WTC11 (cell line): Measurements from ENCODE around the gene HDAC10. TPM values are rescaled to one million over a fixed set of nuclear protein-coding genes. Genes with fewer than 3 reads are reported as not detected.

Source experiments
- ATAC-seq: fragments of 200-7000 bp; cut with Tn5 transposase; 2 replicates; pipeline ENCODE4 v1.10.0; 2021; ENCODE audit warnings: mild to moderate bottlenecking, moderate library complexity
- CTCF ChIA-PET: fragments of 300-600 bp; sonication (Branson Sonifier 250); formaldehyde crosslinking; loops from one replicate; lab custom pipeline; 2021; ENCODE audit warnings: antibody characterized with exemption; lab: Charles Lee
- POLR2A ChIA-PET: fragments of 350-600 bp; sonication (Branson Sonifier 250); formaldehyde crosslinking; loops from one replicate; lab custom pipeline; 2021; ENCODE audit warnings: antibody characterized with exemption; lab: Charles Lee
- DNase-seq: peaks from one replicate; pipeline ENCODE4 v3.0.0; 2021; ENCODE audit warnings: low spot score
- H3K27ac Mint-ChIP-seq: 2 replicates; pipeline ENCODE4 v1.8.0; 2021; ENCODE audit warnings: mixed read lengths
- H3K27me3 Mint-ChIP-seq: 2 replicates; pipeline ENCODE4 v1.8.0; 2021; ENCODE audit warnings: low read depth, mild to moderate bottlenecking, moderate library complexity, mixed read lengths
- H3K36me3 Mint-ChIP-seq: 2 replicates; pipeline ENCODE4 v1.8.0; 2021; ENCODE audit warnings: mixed read lengths
- H3K4me1 Mint-ChIP-seq: 2 replicates; pipeline ENCODE4 v1.8.0; 2022; ENCODE audit warnings: mixed read lengths
- H3K4me3 Mint-ChIP-seq: 2 replicates; pipeline ENCODE4 v1.8.0; 2021; ENCODE audit warnings: mild to moderate bottlenecking, moderate library complexity, mixed read lengths
- H3K9me3 Mint-ChIP-seq: 2 replicates; pipeline ENCODE4 v1.8.0; 2021; ENCODE audit warnings: mixed read lengths
- AR ChIP-seq: fragments of 250-450 bp; sonication (Bioruptor Pico); IDR thresholded peaks from 2 replicates; pipeline ENCODE4 v1.9.0; 2021; ENCODE audit warnings: mild to moderate bottlenecking
- ETV6 ChIP-seq: sonication (generic); formaldehyde crosslinking; IDR thresholded peaks from 2 replicates; pipeline ENCODE4 v1.8.1; 2022; ENCODE audit warnings: mild to moderate bottlenecking, missing genetic modification reagents
- FOXP1 ChIP-seq: sonication (generic); formaldehyde crosslinking; IDR thresholded peaks from 2 replicates; pipeline ENCODE4 v1.8.0; 2022; ENCODE audit warnings: missing genetic modification reagents, mild to moderate bottlenecking, moderate library complexity, borderline replicate concordance
- MAX ChIP-seq: sonication (generic); formaldehyde crosslinking; IDR thresholded peaks from 2 replicates; pipeline ENCODE4 v1.8.0; 2022; ENCODE audit warnings: mild to moderate bottlenecking, missing genetic modification reagents
- OVOL2 ChIP-seq: fragments of 250-450 bp; sonication (Bioruptor Pico); IDR thresholded peaks from 2 replicates; pipeline ENCODE4 v1.9.0; 2021; ENCODE audit warnings: mild to moderate bottlenecking, borderline replicate concordance
- SP1 ChIP-seq: sonication (generic); formaldehyde crosslinking; conservative IDR thresholded peaks from 2 replicates; pipeline ENCODE4 v1.8.1; 2022; ENCODE audit warnings: missing genetic modification reagents
- ZBTB21 ChIP-seq: sonication (generic); formaldehyde crosslinking; IDR thresholded peaks from 2 replicates; pipeline ENCODE4 v1.8.1; 2023; ENCODE audit warnings: mild to moderate bottlenecking, missing genetic modification reagents, borderline replicate concordance
- ZNF232 ChIP-seq: sonication (generic); formaldehyde crosslinking; IDR thresholded peaks from 2 replicates; pipeline ENCODE4 v1.8.0; 2022; ENCODE audit warnings: mild to moderate bottlenecking, missing genetic modification reagents
- ZNF263 ChIP-seq: sonication (generic); formaldehyde crosslinking; IDR thresholded peaks from 2 replicates; pipeline ENCODE4 v1.8.1; 2022; ENCODE audit warnings: low read depth, mild to moderate bottlenecking, moderate library complexity, missing genetic modification reagents
- ZNF423 ChIP-seq: fragments of 250-450 bp; sonication (Bioruptor Pico); IDR thresholded peaks from 2 replicates; pipeline ENCODE4 v2.1.2; 2022; ENCODE audit warnings: mild to moderate bottlenecking, moderate library complexity
- ZNF512 ChIP-seq: sonication (generic); formaldehyde crosslinking; IDR thresholded peaks from 2 replicates; pipeline ENCODE4 v1.8.1; 2022; ENCODE audit warnings: missing genetic modification reagents, borderline replicate concordance
- total RNA-seq: library from RNA; stranded (reverse); gene quantifications from 3 replicates; pipeline ENCODE4 v1.2.3, GENCODE V29; 2021
- TF ChIP-seq, protein P1 (sequence below): sonication (generic); formaldehyde crosslinking; IDR thresholded peaks from 2 replicates; pipeline ENCODE4 v1.8.0; 2023; ENCODE audit warnings: missing genetic modification reagents, mild to moderate bottlenecking, borderline replicate concordance
- TF ChIP-seq, protein P2 (sequence below): sonication (generic); formaldehyde crosslinking; IDR thresholded peaks from 2 replicates; pipeline ENCODE4 v1.8.1; 2022; ENCODE audit warnings: low read depth, mild to moderate bottlenecking, moderate library complexity, missing genetic modification reagents, borderline replicate concordance
- TF ChIP-seq, protein P3 (sequence below): fragments of 250-450 bp; sonication (Bioruptor Pico); IDR thresholded peaks from 2 replicates; pipeline ENCODE4 v1.9.0; 2021; ENCODE audit warnings: mild to moderate bottlenecking, borderline replicate concordance

The HDAC10 gene
- total RNA-seq, 1 experiment from 2014 or later, result 40.9 TPM

GRCh38 chr22:50226875-50227165 lies 24.2 kb downstream of the HDAC10 start (continued):
- TF ChIP-seq, protein P1, sequence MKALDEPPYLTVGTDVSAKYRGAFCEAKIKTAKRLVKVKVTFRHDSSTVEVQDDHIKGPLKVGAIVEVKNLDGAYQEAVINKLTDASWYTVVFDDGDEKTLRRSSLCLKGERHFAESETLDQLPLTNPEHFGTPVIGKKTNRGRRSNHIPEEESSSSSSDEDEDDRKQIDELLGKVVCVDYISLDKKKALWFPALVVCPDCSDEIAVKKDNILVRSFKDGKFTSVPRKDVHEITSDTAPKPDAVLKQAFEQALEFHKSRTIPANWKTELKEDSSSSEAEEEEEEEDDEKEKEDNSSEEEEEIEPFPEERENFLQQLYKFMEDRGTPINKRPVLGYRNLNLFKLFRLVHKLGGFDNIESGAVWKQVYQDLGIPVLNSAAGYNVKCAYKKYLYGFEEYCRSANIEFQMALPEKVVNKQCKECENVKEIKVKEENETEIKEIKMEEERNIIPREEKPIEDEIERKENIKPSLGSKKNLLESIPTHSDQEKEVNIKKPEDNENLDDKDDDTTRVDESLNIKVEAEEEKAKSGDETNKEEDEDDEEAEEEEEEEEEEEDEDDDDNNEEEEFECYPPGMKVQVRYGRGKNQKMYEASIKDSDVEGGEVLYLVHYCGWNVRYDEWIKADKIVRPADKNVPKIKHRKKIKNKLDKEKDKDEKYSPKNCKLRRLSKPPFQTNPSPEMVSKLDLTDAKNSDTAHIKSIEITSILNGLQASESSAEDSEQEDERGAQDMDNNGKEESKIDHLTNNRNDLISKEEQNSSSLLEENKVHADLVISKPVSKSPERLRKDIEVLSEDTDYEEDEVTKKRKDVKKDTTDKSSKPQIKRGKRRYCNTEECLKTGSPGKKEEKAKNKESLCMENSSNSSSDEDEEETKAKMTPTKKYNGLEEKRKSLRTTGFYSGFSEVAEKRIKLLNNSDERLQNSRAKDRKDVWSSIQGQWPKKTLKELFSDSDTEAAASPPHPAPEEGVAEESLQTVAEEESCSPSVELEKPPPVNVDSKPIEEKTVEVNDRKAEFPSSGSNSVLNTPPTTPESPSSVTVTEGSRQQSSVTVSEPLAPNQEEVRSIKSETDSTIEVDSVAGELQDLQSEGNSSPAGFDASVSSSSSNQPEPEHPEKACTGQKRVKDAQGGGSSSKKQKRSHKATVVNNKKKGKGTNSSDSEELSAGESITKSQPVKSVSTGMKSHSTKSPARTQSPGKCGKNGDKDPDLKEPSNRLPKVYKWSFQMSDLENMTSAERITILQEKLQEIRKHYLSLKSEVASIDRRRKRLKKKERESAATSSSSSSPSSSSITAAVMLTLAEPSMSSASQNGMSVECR, result no peak
- no peak for TF ChIP-seq OVOL2 (CRISPR knock-in tag)
- TF ChIP-seq ETV6 (CRISPR knock-in tag), result no peak
- TF ChIP-seq ZNF512 (CRISPR knock-in tag), result no peak
- no peak for TF ChIP-seq ZNF232
- no peak for TF ChIP-seq MAX (CRISPR knock-in tag)

DNA sequence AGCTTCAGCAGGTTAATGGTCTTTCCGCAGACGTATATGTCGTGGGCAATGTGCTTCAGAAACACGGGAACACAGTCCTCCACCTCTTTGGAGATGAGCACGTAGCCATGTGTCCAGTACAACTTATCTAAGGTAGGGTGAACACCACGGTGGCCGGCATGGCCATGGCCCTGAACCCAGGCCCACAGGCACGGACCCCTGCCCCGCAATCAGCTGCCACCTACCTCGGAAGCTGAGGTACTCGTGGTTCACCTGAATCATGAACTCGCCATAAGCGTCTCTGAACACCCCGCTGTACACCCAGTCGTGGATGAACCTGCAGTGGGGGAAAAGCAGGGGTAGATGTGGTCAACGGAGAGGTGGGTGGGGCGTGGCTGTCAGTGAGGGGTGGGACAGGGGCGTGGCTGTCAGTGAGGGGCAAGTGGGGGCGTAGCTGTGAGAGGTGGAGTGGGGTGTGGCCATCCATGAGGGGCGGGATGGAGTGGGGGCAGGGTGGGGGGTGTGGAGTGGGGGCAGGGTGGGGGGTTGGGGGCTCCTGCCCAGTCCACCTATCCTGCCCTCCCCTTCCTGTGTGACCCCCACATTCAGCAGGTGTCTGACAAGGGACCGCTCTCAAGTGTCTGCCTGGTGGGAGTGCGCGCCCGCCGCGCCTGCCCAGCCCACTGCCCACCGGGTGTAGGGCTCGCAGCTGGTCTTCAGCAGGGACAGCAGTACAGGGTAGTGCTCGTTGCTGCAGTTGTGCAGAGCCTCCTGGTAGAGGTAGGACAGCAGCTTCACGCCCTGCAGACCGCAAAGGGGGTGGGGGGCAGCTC lies 24.8 kb downstream of the HDAC10 start:
- Mint-ChIP-seq H3K27me3 (no peaks in the 10 kb centered on the region), H3K36me3 (peaks cover 19% of the 10 kb centered on the region), H3K9me3 (no peaks in the 10 kb centered on the region), H3K27ac (no peak overlapping the region), H3K4me1 (no peaks in the 10 kb centered on the region), H3K4me3 (no peak overlapping the region)
- DNase-seq (no peak), ATAC-seq (no peak)
- no peak for TF ChIP-seq SP1 (CRISPR knock-in tag)
- TF ChIP-seq, protein P2, sequence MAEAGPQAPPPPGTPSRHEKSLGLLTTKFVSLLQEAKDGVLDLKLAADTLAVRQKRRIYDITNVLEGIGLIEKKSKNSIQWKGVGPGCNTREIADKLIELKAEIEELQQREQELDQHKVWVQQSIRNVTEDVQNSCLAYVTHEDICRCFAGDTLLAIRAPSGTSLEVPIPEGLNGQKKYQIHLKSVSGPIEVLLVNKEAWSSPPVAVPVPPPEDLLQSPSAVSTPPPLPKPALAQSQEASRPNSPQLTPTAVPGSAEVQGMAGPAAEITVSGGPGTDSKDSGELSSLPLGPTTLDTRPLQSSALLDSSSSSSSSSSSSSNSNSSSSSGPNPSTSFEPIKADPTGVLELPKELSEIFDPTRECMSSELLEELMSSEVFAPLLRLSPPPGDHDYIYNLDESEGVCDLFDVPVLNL (CRISPR knock-in tag), result no peak
- TF ChIP-seq FOXP1 (CRISPR knock-in tag), result no peak
- no peak for TF ChIP-seq ZNF263 (CRISPR knock-in tag)
- TF ChIP-seq, protein P1, result no peak
- no peak for TF ChIP-seq ZNF423
- no peak for TF ChIP-seq AR (CRISPR knock-in tag)
- TF ChIP-seq, protein P3, sequence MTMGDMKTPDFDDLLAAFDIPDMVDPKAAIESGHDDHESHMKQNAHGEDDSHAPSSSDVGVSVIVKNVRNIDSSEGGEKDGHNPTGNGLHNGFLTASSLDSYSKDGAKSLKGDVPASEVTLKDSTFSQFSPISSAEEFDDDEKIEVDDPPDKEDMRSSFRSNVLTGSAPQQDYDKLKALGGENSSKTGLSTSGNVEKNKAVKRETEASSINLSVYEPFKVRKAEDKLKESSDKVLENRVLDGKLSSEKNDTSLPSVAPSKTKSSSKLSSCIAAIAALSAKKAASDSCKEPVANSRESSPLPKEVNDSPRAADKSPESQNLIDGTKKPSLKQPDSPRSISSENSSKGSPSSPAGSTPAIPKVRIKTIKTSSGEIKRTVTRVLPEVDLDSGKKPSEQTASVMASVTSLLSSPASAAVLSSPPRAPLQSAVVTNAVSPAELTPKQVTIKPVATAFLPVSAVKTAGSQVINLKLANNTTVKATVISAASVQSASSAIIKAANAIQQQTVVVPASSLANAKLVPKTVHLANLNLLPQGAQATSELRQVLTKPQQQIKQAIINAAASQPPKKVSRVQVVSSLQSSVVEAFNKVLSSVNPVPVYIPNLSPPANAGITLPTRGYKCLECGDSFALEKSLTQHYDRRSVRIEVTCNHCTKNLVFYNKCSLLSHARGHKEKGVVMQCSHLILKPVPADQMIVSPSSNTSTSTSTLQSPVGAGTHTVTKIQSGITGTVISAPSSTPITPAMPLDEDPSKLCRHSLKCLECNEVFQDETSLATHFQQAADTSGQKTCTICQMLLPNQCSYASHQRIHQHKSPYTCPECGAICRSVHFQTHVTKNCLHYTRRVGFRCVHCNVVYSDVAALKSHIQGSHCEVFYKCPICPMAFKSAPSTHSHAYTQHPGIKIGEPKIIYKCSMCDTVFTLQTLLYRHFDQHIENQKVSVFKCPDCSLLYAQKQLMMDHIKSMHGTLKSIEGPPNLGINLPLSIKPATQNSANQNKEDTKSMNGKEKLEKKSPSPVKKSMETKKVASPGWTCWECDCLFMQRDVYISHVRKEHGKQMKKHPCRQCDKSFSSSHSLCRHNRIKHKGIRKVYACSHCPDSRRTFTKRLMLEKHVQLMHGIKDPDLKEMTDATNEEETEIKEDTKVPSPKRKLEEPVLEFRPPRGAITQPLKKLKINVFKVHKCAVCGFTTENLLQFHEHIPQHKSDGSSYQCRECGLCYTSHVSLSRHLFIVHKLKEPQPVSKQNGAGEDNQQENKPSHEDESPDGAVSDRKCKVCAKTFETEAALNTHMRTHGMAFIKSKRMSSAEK, result no peak
- TF ChIP-seq ZBTB21, result no peak
- TF ChIP-seq ZNF232, result no peak
- POLR2A ChIA-PET, result no interaction called here
- CTCF ChIA-PET, result interaction anchor here (3.5 kb wide), 1 partner anchor 11 kb away, joined by 15 read pairs; no protein-coding TSS in a partner anchor
